PFSK-1 (cell line): Measurements from ENCODE around the gene DMBT1.

Experiments used
- FOXP2 ChIP-seq: optimal IDR thresholded peaks from 2 replicates; pipeline ENCODE3; 2011; ENCODE audit warnings: borderline replicate concordance, control low read depth, inconsistent platforms; ENCODE audit not compliant: insufficient read depth; ENCODE audit errors: extremely low read length, extremely low read depth
- POLR2AphosphoS5 ChIP-seq: IDR thresholded peaks from 2 replicates; pipeline ENCODE4 v1.6.1; 2012; ENCODE audit warnings: low read depth, mild to moderate bottlenecking, control low read depth, low read length, moderate library complexity
- SIN3A ChIP-seq: IDR thresholded peaks from 2 replicates; pipeline ENCODE4 v1.6.1; 2012; ENCODE audit warnings: mild to moderate bottlenecking, low read length, moderate library complexity, borderline replicate concordance; ENCODE audit not compliant: insufficient read depth
- TAF1 ChIP-seq: IDR thresholded peaks from 2 replicates; pipeline ENCODE4 v1.6.1; 2012; ENCODE audit warnings: low read length, control low read depth, borderline replicate concordance; ENCODE audit not compliant: insufficient read depth
- TF ChIP-seq, protein P1 (sequence below), 2 experiments: IDR thresholded peaks; 2 replicates each; pipeline versions ENCODE4 v1.6.1 to v1.8.0; 2011 to 2012; ENCODE audit warnings: low read depth in 2 of 2, low read length in 2 of 2, control low read depth in 1 of 2, inconsistent platforms in 1 of 2, mild to moderate bottlenecking in 1 of 2, moderate library complexity in 1 of 2; ENCODE audit not compliant: insufficient read depth in 1 of 2

DNA sequence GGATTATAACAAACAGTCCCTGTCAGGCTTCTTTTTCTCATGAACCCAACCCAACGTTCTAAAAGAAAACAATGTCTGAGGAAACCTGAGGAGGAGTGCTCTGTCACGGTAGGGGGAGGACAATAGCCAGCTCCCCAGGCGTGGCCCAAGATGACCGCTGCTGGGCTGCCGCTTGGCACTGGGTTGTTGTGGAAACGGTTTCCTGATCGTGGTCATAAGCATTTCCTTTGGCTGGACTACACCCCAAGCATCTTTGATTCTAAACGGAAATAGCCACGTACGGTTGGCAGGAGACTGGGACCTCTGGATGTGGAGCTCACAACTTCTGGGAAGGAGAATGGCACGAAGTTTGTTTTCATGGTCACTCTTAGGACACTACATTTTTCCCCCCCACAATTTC is 30.4 kb upstream of the DMBT1 start:
- no peak for TF ChIP-seq POLR2AphosphoS5
- TF ChIP-seq, protein P1, sequence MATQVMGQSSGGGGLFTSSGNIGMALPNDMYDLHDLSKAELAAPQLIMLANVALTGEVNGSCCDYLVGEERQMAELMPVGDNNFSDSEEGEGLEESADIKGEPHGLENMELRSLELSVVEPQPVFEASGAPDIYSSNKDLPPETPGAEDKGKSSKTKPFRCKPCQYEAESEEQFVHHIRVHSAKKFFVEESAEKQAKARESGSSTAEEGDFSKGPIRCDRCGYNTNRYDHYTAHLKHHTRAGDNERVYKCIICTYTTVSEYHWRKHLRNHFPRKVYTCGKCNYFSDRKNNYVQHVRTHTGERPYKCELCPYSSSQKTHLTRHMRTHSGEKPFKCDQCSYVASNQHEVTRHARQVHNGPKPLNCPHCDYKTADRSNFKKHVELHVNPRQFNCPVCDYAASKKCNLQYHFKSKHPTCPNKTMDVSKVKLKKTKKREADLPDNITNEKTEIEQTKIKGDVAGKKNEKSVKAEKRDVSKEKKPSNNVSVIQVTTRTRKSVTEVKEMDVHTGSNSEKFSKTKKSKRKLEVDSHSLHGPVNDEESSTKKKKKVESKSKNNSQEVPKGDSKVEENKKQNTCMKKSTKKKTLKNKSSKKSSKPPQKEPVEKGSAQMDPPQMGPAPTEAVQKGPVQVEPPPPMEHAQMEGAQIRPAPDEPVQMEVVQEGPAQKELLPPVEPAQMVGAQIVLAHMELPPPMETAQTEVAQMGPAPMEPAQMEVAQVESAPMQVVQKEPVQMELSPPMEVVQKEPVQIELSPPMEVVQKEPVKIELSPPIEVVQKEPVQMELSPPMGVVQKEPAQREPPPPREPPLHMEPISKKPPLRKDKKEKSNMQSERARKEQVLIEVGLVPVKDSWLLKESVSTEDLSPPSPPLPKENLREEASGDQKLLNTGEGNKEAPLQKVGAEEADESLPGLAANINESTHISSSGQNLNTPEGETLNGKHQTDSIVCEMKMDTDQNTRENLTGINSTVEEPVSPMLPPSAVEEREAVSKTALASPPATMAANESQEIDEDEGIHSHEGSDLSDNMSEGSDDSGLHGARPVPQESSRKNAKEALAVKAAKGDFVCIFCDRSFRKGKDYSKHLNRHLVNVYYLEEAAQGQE (IDR thresholded peaks at IDR 0.05; ENCODE audit: insufficient read depth in 1 of 2, low read depth in 2 of 2, low read length in 2 of 2): no peak
- no peak for TF ChIP-seq TAF1
- TF ChIP-seq SIN3A: no peak
- no peak for TF ChIP-seq FOXP2
